DMS 273 treated with DMSO at 0.1 percent for 48 hours (cell line): ENCODE measurements around the gene LYPD6.
"Not testable (repeated sequence)": the region's sequence is repeated elsewhere in the genome, so short reads cannot be mapped to it uniquely, and the experiment has no call there.

Experiments
- DNase-seq: peaks from one replicate; lab custom pipeline; 2025; lab: John Stamatoyannopoulos, UW

The LYPD6 gene, protein sequence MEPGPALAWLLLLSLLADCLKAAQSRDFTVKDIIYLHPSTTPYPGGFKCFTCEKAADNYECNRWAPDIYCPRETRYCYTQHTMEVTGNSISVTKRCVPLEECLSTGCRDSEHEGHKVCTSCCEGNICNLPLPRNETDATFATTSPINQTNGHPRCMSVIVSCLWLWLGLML

DNA sequence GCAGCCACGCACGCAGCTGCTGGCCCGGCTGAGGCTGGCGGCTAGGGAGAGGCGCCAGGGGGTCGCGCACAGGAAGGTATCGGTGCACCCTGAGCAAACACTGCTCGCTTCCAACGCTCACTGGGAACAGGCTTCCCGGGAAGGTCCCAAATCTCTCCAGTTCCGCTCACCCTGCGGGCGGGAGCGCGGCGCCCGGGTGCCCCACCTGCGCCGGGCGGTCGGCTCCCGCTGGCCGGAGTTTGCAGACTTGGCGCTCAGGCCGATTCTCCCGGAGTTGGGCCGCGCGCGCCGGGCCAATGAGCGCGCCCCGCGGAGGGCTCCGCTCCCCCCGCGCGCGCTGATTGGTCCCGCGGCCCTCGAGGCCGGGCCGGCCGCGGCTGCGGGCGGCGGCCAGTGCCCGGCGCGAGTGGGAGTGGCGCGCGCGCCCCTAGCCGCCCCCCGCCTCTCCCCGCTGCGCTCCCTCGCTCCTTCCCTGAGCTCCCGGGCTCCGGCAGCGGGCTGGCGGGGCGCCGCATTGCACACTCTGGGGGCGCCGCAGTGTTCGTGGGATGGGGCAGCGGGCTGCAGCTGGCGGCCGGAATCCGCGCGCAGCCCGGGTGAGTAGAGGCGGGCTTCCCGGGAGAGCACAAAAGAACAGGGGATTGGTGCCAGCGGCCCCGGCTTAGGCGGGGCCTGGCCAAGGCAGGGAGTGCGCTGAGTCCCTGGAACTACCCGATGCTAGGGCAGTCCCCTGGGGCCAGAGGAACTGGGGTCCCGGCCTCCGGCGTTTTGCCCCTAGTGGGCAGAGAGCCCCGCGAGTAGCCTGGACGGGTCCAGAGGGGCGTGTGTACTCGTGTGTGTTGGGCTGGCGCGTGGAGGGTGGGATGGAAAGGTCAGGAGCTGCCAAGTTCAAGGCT is at the start of gene LYPD6:
Gene LYPD6 (plus strand): TSS at position 461 of the 896 bp plus-strand sequence. CDS start 107,122 bp downstream, outside the sequence.
- peak; percentile 44 for DNase-seq

DNA sequence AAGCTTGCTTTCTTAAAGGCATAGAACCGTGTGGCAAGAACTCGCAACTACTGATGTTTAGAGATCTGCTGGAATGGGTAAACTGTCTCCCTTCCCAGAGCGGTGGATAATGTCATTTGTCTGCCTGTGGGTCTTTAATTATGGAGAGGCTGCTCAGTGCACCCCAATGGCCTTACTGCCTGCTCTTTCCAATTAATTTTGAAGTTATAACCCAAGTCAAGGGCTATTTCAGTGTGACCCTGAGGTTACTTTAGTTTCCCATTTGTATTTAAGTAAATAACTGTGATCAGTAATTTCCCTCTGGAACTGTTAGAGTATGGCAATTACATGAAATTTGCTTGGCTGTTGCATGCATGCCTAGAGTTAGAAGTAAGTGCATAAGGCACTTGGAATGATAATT is 48.9 kb upstream of the LYPD6 start:
- no peak for DNase-seq

DNA sequence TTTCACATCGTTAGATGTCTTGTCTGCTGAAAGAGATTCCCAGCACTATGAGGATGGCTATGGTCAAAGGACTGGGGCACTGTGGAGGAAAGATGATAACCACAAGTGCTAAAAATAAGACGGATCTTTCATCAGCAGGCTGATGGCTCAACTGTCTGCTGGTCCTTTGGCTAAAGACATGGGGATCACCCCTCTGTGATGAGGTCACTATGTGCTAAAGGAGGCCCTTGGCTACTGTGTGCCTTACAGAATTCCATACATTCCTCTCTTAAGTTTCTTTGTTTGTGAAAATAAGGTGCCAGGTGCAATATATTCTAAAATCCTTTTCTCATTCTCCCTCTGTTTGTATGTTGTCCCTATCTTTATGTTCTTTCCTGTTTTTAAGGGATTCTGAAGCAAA is 39.7 kb upstream of the LYPD6 start:
- DNase-seq = no peak

GRCh38 chr2:149291881-149292280 is 38.5 kb upstream of the LYPD6 start:
- no peak for DNase-seq

DNA sequence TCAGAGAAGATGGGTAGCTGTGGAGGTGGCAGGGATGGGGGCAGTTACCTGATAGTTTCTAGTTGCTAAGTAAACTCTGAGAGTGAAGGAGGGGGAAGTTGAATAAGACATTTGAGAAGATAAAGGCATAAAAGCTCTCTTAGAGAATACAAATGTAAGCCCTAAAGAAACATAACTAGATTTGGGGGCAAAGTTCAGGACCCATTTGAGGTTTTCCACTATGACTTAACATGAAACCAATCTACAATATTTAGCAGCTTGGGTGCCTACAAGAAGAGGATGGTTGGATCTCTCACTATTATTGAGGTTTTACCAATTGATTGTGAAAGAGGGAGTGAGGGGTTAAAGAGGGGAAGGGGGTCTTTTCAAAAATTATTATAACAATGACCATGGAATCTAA is 34.4 kb upstream of the LYPD6 start:
- DNase-seq = no peak

- no peak for DNase-seq
Observed at GRCh38 chr2:149307014-149307413, 23.4 kb upstream of the LYPD6 start.

DNA sequence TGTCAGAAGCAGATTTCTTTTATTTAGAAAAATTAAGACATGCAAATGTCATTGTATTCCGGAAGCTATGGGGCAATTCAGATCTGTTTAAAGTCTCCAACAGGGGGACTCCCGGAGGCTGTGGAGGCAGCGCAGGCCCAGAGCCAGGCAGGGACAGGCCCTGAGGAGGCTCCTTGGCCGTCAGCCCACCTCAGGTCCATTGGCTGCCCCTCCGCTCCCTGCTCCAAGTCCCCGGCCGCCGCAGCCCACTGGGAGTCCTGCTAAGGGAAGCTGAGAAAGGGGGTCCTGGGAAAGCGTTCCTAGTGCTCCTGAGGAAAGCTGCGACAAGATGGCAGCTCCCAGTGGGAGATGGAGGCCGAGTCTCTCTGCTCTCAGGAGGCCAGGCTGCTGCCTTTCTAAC is 20.0 kb upstream of the LYPD6 start:
- DNase-seq = no peak

GRCh38 chr2:149312039-149312438 is 18.3 kb upstream of the LYPD6 start:
- DNase-seq = no peak

GRCh38 chr2:149313512-149313972 is 16.8 kb upstream of the LYPD6 start:
- no peak for DNase-seq

- no peak for DNase-seq
Observed at GRCh38 chr2:149314687-149315086, 15.7 kb upstream of the LYPD6 start.

DNA sequence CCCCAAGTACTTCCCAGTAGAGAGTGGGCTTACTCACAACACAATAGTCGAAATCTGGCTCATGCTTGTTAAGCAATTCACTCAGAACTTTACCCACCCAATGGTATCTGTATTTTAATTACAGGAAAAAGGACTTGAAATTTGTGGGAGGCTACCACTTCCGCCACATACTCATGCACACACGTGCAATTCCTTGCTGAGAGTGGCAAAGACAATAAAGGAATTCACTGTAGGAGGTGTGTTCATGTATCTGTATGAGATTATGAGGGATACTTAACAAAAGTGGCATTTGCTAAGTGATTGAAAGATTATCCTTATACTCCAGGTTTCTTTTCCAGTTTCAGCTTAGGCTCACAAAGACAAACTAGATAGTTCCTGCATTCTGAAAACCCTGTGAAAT is 14.9 kb upstream of the LYPD6 start:
- DNase-seq = no peak

- not testable (repeated sequence) for DNase-seq
Observed at GRCh38 chr2:149318566-149318965, 11.8 kb upstream of the LYPD6 start.

DNA sequence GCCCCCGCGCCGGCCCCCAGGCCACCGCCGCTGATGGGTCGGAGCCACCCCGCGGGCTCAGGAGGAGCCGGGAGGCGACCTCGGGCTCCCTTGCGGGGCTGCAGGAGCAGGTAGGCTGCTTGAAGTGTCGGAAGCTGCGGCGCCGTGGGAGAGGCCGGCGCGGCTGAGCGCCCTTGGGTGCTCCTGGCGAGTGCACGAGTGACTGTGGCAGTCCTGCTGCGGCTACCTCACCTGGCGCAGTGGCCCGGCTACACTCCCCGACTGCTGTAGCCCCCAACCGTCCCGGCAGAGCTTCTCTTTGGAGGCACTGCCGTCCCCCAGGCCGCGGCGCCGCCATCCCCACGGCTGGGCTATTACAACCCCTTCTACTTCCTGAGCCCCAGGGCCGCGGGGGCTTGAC is 10.0 kb upstream of the LYPD6 start:
- DNase-seq = no peak

GRCh38 chr2:149329068-149329467 is 1.3 kb upstream of the LYPD6 start:
- DNase-seq = no peak

- peak; percentile 64 for DNase-seq
Observed at GRCh38 chr2:149329489-149330126, 779 bp upstream of the LYPD6 start.

DNA sequence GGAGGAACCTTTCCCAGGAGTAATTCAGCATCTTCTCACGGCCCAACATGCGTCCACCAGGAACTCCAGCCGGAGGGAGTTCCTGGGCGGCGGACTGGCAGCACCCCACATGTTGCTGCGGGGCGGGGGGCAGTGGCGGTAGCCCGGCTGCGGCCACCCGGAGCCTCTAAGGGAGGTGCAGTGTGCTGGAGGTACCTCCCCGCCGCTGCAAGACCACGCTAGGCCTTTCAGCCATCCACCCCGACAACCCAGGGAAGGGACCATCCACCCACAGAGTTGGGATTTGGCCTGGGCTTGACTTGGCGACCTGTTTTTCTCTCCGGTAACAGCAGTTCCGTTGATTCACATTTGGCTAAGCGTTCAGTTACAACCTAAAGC is 625 bp downstream of the LYPD6 start:
- no peak for DNase-seq

DNA sequence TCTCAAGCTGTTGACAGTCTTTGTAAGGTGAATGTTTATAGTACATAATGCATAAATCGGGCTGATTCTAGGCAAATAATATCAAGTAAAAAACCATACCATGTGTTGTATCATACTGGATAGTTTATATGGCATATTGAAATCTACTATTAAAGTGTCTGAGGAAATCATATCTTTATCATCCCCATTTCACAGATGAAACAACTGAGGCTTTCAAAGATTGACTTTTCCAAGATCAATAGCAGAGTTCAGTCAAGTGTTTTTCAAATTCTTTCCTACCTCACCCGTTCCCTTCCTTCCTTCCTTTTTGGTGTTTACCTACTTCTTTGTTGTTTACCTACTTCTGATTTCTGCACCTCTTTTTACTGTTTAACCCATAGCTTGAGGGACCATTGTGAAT is 2.0 kb downstream of the LYPD6 start:
- DNase-seq = no peak

GRCh38 chr2:149333636-149334035 is 3.2 kb downstream of the LYPD6 start:
- DNase-seq = no peak

DNA sequence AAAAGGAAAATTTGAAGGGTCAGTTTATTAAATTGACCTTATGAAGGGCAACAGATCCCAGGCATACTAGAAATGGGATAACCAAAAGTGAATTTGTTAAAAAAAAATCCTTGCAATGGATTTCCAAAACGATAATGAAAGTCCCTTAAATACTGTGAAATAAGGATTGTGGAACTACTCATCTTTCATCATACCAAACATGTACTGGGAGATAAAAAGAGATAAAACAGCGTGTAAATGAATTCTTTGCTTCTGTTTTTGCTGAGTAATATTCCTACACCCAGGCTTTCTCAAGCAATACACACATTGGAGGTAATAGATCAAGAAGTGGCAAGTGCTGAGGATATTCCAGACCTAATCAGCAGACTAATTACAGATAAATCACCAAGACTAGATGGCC is 3.8 kb downstream of the LYPD6 start:
- no peak for DNase-seq

DNA sequence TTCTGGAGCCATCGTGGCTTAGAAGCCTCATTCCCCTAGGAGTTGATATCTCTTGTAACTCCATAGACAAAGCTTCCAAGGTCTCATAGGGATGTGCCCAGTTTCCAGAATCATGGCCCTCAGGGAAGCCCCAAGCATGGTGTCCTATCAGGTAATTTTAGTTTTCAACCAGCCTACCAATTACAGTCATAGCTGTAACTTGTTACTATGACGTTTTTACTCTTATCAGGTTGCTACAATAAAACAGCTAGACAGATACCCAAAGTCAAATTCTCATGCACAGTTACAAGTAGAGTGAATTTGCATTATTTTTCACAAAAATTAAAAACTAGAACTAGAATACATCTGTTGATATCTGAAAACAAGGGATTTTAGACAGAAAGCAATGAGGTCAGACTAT is 8.9 kb downstream of the LYPD6 start:
- no peak for DNase-seq

GRCh38 chr2:149342509-149342908 is 12.1 kb downstream of the LYPD6 start:
- DNase-seq = no peak

- no peak for DNase-seq
Observed at GRCh38 chr2:149344105-149344504, 13.7 kb downstream of the LYPD6 start.

DNA sequence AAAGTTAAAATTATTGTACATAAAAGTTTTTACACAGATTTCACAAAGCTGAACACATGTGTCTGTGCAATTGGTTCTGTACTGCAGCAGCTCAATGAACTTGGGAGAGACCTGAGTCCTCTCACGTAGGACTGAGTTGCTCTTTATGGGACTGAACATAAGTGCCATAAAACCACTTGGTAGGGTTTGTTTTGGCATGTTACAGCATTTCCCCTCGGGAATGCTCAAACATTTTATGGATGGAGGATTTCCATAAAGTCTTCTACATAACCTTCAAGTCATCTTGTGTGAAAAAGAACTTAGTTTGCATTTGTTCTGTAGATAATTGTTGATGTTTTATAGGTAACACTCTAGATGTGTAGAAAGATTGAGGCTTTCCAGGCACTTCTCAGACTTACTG is 15.9 kb downstream of the LYPD6 start:
- no peak for DNase-seq
